Activated CD4-positive, alpha-beta T cell treated with anti-CD3 and anti-CD28 coated beads for 48 hours (primary cell): Measurements from ENCODE around the gene INPP5J.
"Not testable (repeated sequence)": the region's sequence is repeated elsewhere in the genome, so short reads cannot be mapped to it uniquely, and the experiment has no call there.

Source experiments
- DNase-seq: peaks from one replicate; pipeline ENCODE4 v3.0.0-alpha.2; 2020

Gene INPP5J, protein sequence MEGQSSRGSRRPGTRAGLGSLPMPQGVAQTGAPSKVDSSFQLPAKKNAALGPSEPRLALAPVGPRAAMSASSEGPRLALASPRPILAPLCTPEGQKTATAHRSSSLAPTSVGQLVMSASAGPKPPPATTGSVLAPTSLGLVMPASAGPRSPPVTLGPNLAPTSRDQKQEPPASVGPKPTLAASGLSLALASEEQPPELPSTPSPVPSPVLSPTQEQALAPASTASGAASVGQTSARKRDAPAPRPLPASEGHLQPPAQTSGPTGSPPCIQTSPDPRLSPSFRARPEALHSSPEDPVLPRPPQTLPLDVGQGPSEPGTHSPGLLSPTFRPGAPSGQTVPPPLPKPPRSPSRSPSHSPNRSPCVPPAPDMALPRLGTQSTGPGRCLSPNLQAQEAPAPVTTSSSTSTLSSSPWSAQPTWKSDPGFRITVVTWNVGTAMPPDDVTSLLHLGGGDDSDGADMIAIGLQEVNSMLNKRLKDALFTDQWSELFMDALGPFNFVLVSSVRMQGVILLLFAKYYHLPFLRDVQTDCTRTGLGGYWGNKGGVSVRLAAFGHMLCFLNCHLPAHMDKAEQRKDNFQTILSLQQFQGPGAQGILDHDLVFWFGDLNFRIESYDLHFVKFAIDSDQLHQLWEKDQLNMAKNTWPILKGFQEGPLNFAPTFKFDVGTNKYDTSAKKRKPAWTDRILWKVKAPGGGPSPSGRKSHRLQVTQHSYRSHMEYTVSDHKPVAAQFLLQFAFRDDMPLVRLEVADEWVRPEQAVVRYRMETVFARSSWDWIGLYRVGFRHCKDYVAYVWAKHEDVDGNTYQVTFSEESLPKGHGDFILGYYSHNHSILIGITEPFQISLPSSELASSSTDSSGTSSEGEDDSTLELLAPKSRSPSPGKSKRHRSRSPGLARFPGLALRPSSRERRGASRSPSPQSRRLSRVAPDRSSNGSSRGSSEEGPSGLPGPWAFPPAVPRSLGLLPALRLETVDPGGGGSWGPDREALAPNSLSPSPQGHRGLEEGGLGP

DNA sequence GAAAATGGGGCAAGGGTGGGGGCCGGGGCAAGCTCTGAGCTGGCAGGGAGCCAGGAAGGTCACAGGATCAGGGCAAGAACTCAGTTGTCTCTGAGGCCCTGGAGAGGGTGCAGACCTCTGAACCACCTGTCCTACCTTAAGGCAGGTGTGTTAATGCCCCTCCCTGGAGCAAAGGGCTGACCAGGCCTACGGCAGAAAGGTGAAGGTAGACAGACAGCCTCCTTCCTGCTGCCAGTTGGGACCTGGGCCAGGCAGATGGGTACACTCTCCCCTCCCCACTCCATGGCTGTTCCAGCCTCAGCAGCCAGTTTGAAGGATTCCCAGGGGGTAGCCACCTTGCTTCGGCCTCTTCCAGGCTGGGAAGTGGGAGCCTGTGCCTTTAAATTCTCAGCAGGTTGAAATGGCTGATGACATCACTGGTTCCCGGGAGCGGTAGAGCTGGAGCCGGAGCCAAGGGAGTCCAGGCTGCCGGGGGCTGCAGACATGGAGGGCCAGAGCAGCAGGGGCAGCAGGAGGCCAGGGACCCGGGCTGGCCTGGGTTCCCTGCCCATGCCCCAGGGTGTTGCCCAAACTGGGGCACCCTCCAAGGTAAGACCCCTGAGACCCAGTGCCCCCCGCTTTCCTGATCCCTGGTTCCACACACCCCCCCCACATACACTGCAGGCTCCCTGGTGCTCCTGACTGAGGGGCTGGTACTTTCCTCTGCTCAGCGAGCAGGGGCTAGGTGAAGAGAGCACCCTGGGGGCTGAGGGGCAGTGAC, at the start of gene INPP5J:
Gene INPP5J, plus strand, starts transcription at position 435 of the 760 bp plus-strand sequence. Its CDS starts 49 bp downstream, at position 484.
- DNase-seq, result no peak

DNA sequence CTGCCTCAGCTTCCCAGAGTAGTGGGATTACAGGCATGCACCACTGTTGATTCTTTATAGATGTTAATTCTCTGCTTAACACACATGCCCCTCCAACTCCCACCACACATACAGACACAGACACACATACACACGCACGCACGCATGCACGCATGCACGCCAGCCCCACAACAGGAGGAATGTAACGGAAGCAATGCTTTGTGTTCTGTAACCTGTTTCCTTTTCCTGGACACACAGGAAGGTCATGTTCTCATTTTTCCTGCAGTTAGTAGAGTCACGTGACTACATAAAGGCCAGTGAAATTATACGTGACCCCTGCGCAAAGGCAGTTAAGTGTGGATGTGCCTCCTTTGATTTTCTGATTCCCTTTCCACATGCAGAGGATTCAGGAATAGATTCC, 49.6 kb upstream of the INPP5J start:
- DNase-seq, result not testable (repeated sequence)

DNA sequence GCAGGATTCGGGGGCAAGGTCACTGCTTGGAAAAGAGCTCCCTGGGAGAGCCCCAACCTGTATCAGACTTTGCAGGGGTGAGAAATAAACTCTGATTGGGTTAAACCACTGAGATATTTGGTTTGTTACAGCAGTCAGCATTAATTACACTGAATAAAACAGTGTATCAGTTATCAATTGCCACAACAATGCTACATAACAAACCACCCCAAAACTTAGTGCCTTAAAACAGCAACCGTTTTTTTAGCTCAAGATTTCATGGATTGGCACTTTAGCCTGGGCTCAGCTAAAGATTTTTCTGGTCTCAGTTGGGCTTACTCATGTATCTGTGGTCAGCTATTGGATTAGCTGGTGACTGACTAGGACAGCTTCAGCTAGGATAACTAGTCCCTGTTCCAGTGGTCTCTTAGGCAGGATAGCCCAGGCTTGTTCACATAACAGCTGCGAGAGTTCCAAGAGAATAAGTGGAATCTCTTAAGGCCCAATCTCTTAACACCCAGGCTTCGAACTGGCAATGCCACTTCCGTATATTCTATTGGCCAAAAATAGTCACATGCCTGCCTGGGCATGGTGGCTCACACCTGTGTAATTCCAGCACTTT, 49.1 kb upstream of the INPP5J start:
- DNase-seq, result not testable (repeated sequence)

DNA sequence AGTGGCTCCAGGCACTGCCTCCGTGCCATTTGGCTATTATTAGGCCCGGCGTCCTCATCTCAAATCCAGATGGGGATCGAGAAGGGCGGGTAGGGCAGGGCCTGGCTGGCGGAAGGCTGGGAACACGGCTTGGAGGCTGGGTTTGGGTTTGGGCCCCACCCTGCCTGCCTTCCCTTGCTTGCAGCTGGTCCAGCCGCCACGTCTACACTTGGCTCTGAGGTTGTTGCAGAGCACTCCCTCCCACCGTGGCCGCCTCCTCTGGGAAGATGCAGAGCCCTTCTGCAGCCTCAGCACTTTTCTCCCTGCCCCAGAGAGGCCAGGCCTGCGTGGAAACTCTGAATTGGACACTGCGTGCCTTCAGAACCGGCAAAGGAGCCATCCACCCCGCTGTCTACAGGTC, 46.8 kb upstream of the INPP5J start:
- no peak for DNase-seq

DNA sequence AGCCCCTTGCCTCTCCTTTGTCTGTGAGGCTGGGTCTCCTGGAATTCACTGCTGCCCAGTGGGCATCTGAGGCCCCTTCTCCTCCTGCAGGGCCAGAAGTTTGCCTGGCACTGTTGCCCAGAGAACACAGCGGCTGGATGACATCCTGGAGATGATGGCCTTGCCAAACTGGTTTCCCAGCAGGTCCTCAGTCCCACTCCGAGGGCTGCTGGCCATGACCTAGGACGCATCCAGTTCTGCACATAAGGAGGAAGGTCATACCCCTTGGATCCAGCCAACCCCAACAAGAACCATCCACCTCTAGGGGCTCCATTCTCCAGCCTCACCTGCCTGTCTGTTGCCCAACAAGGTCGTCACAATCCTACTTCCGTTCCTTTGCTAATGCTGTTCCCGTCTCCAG, 45.1 kb upstream of the INPP5J start:
- DNase-seq, result no peak

DNA sequence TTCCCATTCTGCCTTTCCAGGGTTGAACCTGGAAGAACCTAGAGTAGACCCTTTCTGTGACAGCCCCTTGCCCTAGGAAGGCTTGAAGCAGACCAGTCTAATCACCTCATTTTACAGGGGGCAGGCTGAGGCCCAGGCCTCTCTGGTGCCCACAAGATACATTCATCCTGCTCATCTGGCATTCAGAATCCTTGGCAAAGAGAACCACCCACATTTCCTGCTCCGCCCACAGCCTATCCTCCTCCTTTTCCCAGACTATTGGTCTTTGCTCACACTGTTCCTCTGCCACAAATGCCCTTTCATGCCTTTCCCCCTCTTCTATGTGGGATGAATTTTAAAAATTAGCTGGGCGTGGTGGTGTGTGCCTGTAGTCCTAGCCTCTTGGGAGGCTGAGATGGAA, 44.4 kb upstream of the INPP5J start:
- not testable (repeated sequence) for DNase-seq

DNA sequence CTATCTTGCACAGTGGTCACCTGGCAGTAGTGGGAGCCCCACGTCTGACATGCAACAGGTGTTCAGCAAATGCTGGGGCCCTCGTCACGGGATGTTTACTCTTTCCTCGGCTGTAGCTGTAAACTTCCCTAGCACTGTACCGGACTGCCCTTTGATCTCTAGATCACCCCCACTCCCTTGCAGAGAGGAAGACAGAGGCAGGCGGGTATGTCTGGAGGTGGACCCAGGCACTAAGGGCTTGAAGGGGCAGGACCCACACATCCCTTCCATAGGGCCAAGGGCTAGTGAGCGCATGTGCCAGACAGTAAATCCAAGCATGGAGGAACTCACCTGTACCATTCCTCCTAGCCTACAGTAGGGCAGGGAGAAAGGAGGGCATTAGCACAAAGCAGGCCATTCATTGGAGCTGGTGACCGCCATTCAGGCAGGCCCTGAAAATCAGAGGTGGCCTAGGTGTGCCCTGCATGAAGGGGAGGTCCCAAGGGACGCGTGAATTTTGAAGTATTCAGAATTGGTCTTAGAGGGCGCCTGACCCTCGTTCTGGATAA, 43.6 kb upstream of the INPP5J start:
- no peak for DNase-seq

DNA sequence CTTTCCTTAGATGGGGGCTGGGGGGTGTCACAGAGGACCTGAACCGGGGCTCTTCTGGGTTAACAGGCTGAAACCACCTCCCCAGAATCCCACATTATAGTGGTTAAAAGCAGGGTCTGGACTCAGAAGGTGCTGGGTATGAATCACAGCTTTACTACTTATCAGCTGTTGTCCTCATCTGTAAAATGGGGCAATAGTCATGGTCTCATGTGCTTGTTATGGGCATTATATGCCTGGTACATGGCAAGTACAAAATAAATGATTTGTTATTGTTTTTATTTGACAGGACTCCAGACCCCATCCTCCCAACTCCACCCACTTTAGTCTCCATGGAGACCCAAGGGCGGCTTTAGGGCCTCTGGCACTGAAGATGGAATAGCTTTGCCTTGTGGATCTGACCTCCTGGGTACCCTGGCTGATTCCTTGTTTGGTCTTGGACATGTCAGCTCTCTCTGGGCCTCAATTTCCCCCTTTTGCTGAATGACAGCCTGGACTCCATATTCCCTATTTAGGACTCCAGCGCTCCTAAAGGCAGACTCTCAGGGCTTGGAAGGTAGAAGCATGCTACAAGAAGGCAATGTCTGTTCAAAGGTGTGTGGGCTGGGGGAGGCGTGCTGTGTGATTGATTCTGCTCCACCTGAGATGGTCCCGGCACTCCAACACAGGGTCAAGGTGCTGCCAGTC, 42.5 kb upstream of the INPP5J start:
- no peak for DNase-seq

DNA sequence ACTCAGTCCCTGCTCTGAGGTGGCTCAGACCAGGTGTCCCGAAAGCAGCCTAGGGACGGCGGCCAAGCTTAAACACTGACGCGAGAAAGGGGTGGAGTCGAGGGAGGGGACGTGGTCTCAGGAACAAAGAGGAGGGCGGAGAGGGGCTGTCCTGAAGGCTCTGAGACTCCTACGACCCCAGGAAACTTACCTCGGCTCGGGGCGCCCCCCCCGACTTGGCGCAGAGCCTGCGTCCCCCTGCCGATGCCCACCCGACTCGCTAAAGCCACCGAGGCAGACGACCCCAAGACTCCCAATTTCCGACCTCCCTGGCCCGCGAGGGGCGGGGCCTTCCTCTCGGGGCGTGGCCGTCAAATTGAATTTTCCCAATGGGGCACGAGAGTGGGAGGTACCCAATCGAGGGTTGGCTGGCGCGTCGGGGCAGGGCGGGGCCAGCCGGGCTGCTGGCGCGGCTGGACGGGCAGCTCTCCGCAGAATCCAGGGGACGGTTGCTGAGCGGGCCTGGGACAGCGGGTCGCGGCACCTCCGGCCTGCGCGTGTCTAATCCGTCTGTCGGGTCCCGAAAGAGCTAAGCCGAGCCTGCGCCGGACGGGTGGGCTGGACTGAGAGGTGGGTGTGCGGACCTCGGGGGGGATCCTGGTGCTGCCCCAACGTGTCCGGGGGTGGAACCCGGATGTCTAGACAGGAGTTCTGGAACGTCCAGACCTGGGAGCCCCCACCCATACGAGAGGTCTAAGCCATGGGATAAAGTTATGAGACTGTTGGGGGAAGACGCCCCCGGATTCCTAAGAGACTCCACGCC, 41.7 kb upstream of the INPP5J start, which contains the start of gene SMTN:
Gene SMTN, plus strand, starts transcription at position 471 of the 802 bp plus-strand sequence. CDS start 1,941 bp downstream, outside the sequence.
- DNase-seq, result peak; percentile 93

DNA sequence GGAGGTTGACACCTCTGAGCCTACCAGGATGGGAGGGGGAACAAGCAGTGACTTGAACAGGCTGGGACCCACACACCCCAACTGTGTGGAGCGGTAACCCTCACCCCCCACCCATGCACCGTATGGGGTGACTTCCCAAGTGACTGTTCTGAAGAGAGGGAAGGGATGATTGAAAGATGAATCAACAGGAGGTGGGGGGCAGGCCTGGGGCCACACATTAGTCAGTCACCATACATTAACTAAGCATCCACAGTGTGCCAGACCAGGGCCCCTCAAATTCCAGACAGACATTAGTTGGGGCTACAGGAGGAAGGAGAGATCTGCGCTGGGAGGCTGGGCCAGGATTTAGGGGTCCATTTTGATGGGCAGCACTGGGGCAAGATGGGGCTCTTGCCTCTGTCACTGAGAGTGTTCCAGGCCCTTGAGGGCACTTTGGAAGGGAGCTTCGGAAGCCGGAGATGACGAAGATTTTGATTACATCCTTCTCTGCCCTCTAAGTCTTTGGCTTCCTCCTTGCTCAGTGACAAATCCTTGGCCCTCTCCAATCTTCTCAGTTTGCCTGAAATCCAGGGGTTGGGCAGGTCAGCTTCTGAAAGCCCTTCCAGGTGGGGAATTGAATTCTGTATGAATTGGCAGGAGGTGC, 40.7 kb upstream of the INPP5J start:
- DNase-seq, result peak; percentile 44

DNA sequence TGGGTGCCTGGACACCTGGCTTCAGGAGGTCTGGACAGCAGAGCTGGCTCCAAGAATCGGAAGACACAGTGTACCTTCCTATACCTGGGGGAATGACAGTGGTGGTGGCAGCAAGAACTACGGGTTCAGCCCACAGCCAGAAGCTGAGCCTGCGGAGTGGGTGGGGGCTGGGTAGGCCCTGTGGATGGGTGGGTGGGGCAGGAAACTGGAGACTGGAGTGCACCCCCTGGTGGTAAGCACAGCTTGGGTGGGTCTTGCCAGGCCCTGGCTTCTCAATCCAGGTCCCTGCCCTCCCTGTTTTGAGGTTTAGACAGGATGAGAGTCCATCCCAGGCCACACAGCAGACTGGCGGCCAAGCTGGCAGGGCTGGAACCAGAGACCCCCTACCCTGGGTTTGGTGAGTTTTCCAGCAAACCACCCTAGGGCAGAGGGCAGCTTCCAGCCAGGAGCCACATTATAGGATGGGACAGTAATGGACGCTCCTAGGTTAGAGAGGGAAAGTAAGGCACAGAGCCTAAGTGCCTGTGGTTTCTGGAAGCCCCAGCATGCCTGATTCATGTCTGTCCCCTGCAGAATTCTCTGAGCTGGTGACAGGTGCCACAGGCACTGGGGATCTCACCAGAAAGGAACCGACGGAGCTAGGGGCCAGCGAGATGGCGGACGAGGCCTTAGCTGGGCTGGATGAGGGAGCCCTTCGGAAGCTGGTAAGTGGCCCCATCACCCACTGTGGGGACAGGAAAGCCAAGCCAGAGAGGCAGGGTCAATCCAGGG, 40.0 kb upstream of the INPP5J start:
- peak; percentile 87 for DNase-seq

DNA sequence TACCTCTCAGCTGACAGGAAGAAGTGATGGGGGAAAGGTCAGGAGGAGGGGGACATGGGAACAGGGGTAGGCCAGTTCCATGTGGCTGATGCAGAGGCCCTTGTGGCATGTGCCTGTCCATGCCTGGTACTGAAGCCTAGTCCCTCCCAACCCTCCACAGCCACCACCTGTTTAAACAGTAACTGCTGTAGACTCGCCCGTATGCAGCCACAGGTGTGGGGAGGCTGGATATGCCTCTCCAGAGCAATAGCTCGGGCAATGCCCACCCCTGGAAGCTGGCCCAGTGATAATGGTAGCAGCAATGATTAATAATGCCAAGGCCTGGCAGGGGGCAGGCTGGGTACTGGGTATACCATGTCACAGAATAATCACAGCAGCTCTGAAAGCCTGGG, 39.4 kb upstream of the INPP5J start:
- DNase-seq, result no peak

DNA sequence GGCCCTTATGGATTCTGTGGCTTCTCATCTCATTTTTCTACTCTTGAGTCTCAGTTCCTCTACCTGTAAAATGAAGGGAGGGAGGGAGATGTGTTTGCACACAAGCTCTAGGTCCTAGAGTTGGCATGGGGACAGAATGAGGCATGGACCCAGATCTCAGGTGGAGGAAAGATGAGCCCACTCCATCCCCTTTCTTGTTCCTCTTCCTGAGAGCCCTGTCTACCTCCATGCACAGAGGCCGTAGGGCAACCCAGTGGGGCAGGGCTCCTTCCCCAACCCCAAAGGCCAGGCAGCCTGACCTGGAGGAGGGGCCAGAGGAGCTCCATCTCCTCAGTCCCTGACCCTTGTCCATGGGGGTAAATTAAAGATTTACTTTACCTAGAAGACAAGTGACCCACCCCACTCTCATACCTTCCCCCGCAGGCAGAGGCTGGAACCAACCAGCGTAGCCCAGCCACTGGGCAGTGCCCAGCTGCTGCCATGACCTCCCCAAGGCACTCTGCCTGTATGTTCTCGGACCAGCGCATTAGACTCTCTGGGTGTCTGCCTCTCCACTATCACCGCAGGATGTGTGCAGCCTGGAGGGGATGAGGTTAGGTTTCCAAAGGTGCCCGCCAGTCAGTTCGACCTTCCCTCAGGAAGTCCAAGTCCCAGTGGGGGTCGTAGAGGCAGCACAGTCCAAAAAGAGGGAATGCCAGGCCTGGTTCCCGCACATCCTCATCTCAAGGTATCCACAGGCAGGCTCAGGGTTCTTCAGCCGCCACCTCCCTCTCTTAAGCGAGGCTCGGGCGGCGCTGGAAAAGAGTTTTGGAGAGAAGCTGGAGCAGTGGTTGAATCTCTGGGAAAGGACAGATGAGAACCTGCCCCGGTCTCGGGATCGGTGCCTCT, 38.6 kb upstream of the INPP5J start:
- DNase-seq, result peak; percentile 36

DNA sequence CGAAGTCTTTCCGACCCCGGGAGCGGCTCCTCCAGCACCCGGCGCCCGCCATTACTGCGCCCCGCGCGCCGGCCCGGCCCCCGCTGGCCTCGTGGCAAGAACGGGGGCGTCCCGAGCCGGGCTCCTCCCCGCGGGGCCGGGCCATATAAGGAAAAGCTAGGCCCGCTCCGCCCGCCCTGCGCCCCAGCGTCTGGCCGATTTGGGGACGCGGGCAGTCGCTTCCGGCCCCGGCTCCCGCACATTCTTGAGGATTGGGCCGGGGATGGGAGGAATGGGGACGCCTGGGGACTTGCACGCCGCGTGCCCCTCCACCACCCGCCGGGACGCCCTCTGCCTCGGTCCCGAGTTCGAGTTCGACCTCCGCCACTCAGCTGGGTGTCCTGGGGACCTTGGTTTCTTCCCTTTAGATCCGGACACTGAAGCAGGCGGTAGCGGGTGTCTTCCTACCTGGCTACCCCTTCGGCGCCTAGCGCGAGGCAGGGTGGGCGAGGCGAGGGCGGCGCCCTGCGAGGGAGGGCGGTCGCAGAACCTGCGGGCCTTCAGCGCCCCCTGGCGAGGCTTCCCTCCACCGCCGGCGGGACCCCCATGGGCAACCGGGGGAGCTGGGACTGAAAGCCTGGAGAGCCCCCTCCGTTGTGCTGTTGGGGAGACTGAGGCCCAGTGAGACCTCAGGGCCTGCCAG, 37.8 kb upstream of the INPP5J start:
- peak; percentile 92 for DNase-seq

DNA sequence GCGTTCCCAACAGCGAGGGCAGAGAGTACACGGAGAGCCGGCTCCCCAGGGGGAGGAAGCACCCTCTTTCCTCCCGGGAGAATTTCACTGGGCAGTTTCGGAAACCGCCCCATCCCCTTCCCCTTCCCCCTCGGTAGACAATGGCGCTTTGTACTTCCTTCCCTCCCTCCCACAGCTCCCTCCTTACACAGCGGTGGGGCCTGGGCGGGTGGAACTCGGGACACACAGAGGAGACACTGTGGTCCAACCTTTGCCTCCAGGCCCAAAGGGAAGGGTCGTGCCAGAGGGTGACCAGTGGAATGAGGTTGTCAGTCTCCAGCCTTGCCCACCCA, 37.3 kb upstream of the INPP5J start:
- DNase-seq, result no peak

DNA sequence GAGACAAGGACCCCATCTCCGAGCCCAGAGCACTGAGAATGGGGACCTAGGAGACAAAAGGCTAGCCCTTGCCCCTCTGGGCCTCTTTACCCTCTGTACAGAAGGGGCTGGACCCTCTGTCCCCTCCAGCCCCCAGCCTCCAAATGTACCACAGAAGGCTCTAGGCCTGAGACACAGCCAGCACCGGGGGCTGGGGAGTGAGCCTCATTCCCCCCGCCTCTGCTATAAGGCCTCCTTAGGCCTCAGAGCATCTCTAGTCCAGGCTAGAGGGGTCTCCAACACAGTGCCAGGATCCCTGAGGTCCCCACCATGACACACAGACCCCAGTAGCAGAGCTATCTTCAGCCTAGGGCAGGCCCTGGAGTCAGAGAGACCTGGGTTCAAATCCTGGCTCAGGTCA, 36.8 kb upstream of the INPP5J start:
- DNase-seq, result no peak

DNA sequence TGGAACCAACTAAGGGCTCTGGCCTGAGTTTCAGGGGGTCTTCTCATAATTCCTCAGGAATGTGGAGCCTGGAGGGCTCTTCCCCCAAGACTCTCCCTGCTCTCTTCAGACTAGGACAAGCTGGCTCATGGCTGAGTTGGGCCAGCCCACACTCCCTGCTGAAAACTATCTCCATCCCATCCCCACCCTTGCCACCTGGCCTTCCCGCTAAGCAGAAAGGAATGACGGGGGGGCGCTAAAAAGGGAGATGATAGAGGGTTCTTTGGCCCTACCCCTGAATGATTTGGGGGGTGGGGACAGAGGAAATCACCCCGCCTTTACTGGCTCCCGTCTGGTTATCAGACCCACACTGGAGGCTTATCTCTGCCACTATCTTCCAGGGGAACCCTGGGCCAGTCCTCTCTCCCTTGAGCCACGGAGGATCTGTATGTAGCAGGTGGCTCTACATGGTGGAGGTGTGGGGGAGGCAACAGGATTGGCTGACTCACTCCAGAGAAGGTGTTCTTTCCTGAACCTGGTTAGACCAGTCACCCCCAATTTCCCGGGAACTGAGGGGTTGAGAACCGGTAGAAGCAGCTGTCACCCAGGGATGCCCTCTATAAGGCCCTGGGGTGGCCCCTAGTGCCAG, 35.9 kb upstream of the INPP5J start:
- DNase-seq, result no peak
